SK-N-SH treated with all-trans-retinoic acid at 6 μM for 48 hours (cell line): ENCODE measurements around the gene ANKRD60.

Experiments used
- CREB5 ChIP-seq: fragments of 250-450 bp; sonication (Bioruptor Pico); IDR thresholded peaks from 2 replicates; pipeline ENCODE4 v1.5.1; 2020; ENCODE audit warnings: low read depth, mild to moderate bottlenecking, moderate library complexity
- CSDC2 ChIP-seq: fragments of 250-450 bp; sonication (Bioruptor Pico); IDR thresholded peaks from 2 replicates; pipeline ENCODE4 v1.5.0; 2020; ENCODE audit warnings: mild to moderate bottlenecking, moderate library complexity
- CSRNP3 ChIP-seq: fragments of 250-450 bp; sonication (Bioruptor Pico); IDR thresholded peaks from 2 replicates; pipeline ENCODE4 v1.5.1; 2021; ENCODE audit warnings: mild to moderate bottlenecking, moderate library complexity
- PATZ1 ChIP-seq: fragments of 250-450 bp; sonication (Bioruptor Pico); IDR thresholded peaks from 2 replicates; pipeline ENCODE4 v1.8.0; 2020; ENCODE audit warnings: mild to moderate bottlenecking, moderate library complexity, borderline replicate concordance
- POU6F1 ChIP-seq: fragments of 250-450 bp; sonication (Bioruptor Pico); IDR thresholded peaks from 2 replicates; pipeline ENCODE4 v1.8.0; 2021; ENCODE audit warnings: low read depth, mild to moderate bottlenecking, moderate library complexity, borderline replicate concordance
- RARB ChIP-seq: fragments of 250-450 bp; sonication (Bioruptor Pico); IDR thresholded peaks from 2 replicates; pipeline ENCODE4 v1.8.0; 2021; ENCODE audit warnings: mild to moderate bottlenecking, moderate library complexity
- ZFP30 ChIP-seq: fragments of 450-650 bp; formaldehyde crosslinking; IDR thresholded peaks from 2 replicates; pipeline ENCODE4 v1.5.0; 2022; ENCODE audit warnings: mild to moderate bottlenecking, moderate library complexity
- ZNF70 ChIP-seq: fragments of 450-650 bp; formaldehyde crosslinking; IDR thresholded peaks from 2 replicates; pipeline ENCODE4 v1.5.0; 2020; ENCODE audit warnings: mild to moderate bottlenecking, moderate library complexity

- TF ChIP-seq POU6F1 (no peak), PATZ1 (CRISPR knock-in tag) (no peak), CREB5 (no peak), CSRNP3 (CRISPR knock-in tag) (no peak), CSDC2 (CRISPR knock-in tag) (no peak), ZFP30 (no peak), RARB (CRISPR knock-in tag) (no peak), ZNF70 (no peak)
These were observed 6.0 kb downstream of the ANKRD60 start for GRCh38 chr20:58222446-58222845.
